AG09309 (cell line): ENCODE measurements around the gene TTC13.

Experiments used
- DNase-seq: peaks from one replicate; pipeline ENCODE4 v3.0.0-alpha.2; 2010; ENCODE audit warnings: low read depth
- H3K4me3 ChIP-seq: 2 replicates; pipeline ENCODE4 v1.5.1; 2011; ENCODE audit warnings: mild to moderate bottlenecking, low read depth, low read length, moderate library complexity; ENCODE audit not compliant: control insufficient read depth
- CTCF ChIP-seq: IDR thresholded peaks from 2 replicates; pipeline ENCODE4 v1.5.1; 2011; ENCODE audit warnings: mild to moderate bottlenecking, low read depth, low read length, inconsistent platforms; ENCODE audit not compliant: insufficient read depth, control insufficient read depth; ENCODE audit errors: missing control alignments

Gene TTC13

GRCh38 chr1:230975636-230976035, 3.0 kb downstream of the TTC13 start:
- TF ChIP-seq CTCF = no peak
- H3K4me3 ChIP-seq = no peak overlapping the region
- no peak for DNase-seq

GRCh38 chr1:230972855-230973271, 5.8 kb downstream of the TTC13 start:
- DNase-seq = no peak
- H3K4me3 ChIP-seq = no peak overlapping the region
- TF ChIP-seq CTCF = no peak

- H3K4me3 ChIP-seq = no peak overlapping the region
- TF ChIP-seq CTCF = no peak
- DNase-seq = no peak
Observed at GRCh38 chr1:230971771-230972170, 6.9 kb downstream of the TTC13 start.

- no peak for TF ChIP-seq CTCF
- H3K4me3 ChIP-seq = no peak overlapping the region
- no peak for DNase-seq
Observed at GRCh38 chr1:230970432-230970831, 8.2 kb downstream of the TTC13 start.

- no peak for DNase-seq
- TF ChIP-seq CTCF = no peak
- H3K4me3 ChIP-seq = no peak overlapping the region
Observed at GRCh38 chr1:230966358-230966873, 12.2 kb downstream of the TTC13 start.

GRCh38 chr1:230965535-230965934, 13.1 kb downstream of the TTC13 start:
- H3K4me3 ChIP-seq = no peak overlapping the region
- no peak for DNase-seq
- no peak for TF ChIP-seq CTCF

- no peak overlapping the region for H3K4me3 ChIP-seq
- TF ChIP-seq CTCF = no peak
- DNase-seq = no peak
Observed at GRCh38 chr1:230964896-230965295, 13.8 kb downstream of the TTC13 start.
